Astrocyte (in vitro differentiated cells and primary cell): ENCODE data around the gene NDST4. TPM values are rescaled to one million over a fixed set of nuclear protein-coding genes. Genes with fewer than 3 reads are reported as not detected.
A peak's percentile ranks its signal among the peaks of the same experiment; 100 is the strongest.

Source experiments
- DNase-seq: peaks from one replicate; pipeline ENCODE4 v3.0.0-alpha.2; 2010; ENCODE audit warnings: low read depth
- FAIRE-seq: peaks from 2 replicates; lab custom pipeline; 2011; peaks lifted over from hg19 to GRCh38; lab: Jason Lieb, UNC
- H2AFZ ChIP-seq: 2 replicates; pipeline ENCODE4 v1.6.0; 2012; ENCODE audit warnings: low read depth, low read length, inconsistent platforms
- H3K27ac ChIP-seq: 2 replicates; pipeline ENCODE4 v1.5.1; 2011; ENCODE audit warnings: low read depth, low read length, inconsistent platforms
- H3K27me3 ChIP-seq: 2 replicates; pipeline ENCODE4 v1.6.0; 2011; ENCODE audit warnings: low read length, inconsistent platforms; ENCODE audit not compliant: insufficient read depth
- H3K36me3 ChIP-seq: 2 replicates; pipeline ENCODE4 v1.5.1; 2011; ENCODE audit warnings: low read length, inconsistent platforms; ENCODE audit not compliant: insufficient read depth
- H3K4me1 ChIP-seq: 2 replicates; pipeline ENCODE4 v1.5.1; 2011; ENCODE audit warnings: low read length, inconsistent platforms; ENCODE audit not compliant: insufficient read depth
- H3K4me2 ChIP-seq: 2 replicates; pipeline ENCODE4 v1.6.0; 2012; ENCODE audit warnings: low read length, inconsistent platforms
- H3K4me3 ChIP-seq: 2 replicates; pipeline ENCODE4 v1.5.1; 2011; ENCODE audit warnings: low read depth, mild to moderate bottlenecking, low read length, inconsistent platforms; ENCODE audit not compliant: insufficient read depth
- H3K79me2 ChIP-seq: 2 replicates; pipeline ENCODE4 v1.6.0; 2012; ENCODE audit warnings: mild to moderate bottlenecking, low read length, inconsistent platforms; ENCODE audit not compliant: insufficient read depth
- H3K9ac ChIP-seq: 2 replicates; pipeline ENCODE4 v1.6.0; 2012; ENCODE audit warnings: mild to moderate bottlenecking, low read length, inconsistent platforms
- H3K9me3 ChIP-seq: 2 replicates; pipeline ENCODE4 v1.5.1; 2012; ENCODE audit warnings: low read depth, mild to moderate bottlenecking, low read length, inconsistent platforms; ENCODE audit not compliant: insufficient read depth
- H4K20me1 ChIP-seq: 2 replicates; pipeline ENCODE4 v1.6.0; 2012; ENCODE audit warnings: low read length, inconsistent platforms; ENCODE audit not compliant: insufficient read depth
- H3K27ac Mint-ChIP-seq: one replicate; pipeline ENCODE4 v1.8.0; 2021; ENCODE audit warnings: mild to moderate bottlenecking, mixed read lengths; ENCODE audit not compliant: unreplicated experiment
- H3K27me3 Mint-ChIP-seq: one replicate; pipeline ENCODE4 v1.8.0; 2021; ENCODE audit warnings: low read depth, mixed read lengths; ENCODE audit not compliant: unreplicated experiment
- H3K36me3 Mint-ChIP-seq: one replicate; pipeline ENCODE4 v1.8.0; 2021; ENCODE audit warnings: low read depth, mixed read lengths; ENCODE audit not compliant: unreplicated experiment
- H3K4me1 Mint-ChIP-seq: one replicate; pipeline ENCODE4 v1.8.0; 2021; ENCODE audit warnings: low read depth, mixed read lengths; ENCODE audit not compliant: unreplicated experiment
- H3K4me3 Mint-ChIP-seq: one replicate; pipeline ENCODE4 v1.8.0; 2021; ENCODE audit warnings: mild to moderate bottlenecking, moderate library complexity, mixed read lengths; ENCODE audit not compliant: unreplicated experiment
- H3K9me3 Mint-ChIP-seq: one replicate; pipeline ENCODE4 v1.8.0; 2021; ENCODE audit warnings: mild to moderate bottlenecking, mixed read lengths; ENCODE audit not compliant: unreplicated experiment
- EZH2 ChIP-seq: IDR thresholded peaks from 2 replicates; pipeline ENCODE4 v1.6.1; 2012; ENCODE audit warnings: mild to moderate bottlenecking, low read length, inconsistent platforms; ENCODE audit not compliant: insufficient read depth
- total RNA-seq: library from RNA; stranded (reverse); gene quantifications from 2 replicates; pipeline ENCODE4 v1.2.1, GENCODE V29; 2021
- TF ChIP-seq, protein P1 (sequence below): IDR thresholded peaks from 2 replicates; pipeline ENCODE4 v1.5.1; 2011; ENCODE audit warnings: low read depth, mild to moderate bottlenecking, inconsistent platforms, low read length, moderate library complexity; ENCODE audit not compliant: insufficient read depth

NDST4 gene
- total RNA-seq, 1 donor from 2014 or later: not detected

DNA sequence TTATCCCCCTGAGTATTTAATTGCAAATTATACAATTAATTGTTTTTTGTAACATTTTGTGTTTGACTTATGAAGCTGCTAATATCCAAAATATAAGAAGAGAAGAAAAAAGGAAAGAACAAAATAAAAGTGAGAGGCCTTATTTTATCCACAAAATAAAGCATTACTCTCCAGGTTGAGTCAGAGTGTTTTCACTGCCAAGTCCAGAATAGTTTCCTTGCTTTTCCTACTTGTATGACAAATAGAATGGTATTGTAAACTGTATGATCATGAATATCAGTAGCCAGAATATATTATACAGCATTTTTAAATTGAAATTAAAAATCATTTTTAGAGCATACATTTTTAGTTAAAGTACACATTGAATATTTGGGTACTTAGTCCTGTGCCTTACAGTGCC is 237.8 kb downstream of the NDST4 start:
- Mint-ChIP-seq H3K9me3 (no peaks in the 10 kb centered on the region), H3K4me3 (no peak overlapping the region), H3K27me3 (no peaks in the 10 kb centered on the region), H3K27ac (no peak overlapping the region), H3K4me1 (no peaks in the 10 kb centered on the region), H3K36me3 (no peaks in the 10 kb centered on the region)
- DNase-seq (peak; percentile 17), FAIRE-seq (no peak)
- Histone ChIP-seq H3K9me3 (no peaks in the 10 kb centered on the region), H3K4me2 (no peak overlapping the region), H3K4me3 (no peak overlapping the region), H3K9ac (no peak overlapping the region), H3K79me2 (no peaks in the 10 kb centered on the region), H3K27me3 (no peaks in the 10 kb centered on the region), H4K20me1 (no peaks in the 10 kb centered on the region), H3K27ac (no peak overlapping the region), H3K4me1 (no peaks in the 10 kb centered on the region), H2AFZ (no peak overlapping the region), H3K36me3 (no peaks in the 10 kb centered on the region)
- TF ChIP-seq, protein P1, sequence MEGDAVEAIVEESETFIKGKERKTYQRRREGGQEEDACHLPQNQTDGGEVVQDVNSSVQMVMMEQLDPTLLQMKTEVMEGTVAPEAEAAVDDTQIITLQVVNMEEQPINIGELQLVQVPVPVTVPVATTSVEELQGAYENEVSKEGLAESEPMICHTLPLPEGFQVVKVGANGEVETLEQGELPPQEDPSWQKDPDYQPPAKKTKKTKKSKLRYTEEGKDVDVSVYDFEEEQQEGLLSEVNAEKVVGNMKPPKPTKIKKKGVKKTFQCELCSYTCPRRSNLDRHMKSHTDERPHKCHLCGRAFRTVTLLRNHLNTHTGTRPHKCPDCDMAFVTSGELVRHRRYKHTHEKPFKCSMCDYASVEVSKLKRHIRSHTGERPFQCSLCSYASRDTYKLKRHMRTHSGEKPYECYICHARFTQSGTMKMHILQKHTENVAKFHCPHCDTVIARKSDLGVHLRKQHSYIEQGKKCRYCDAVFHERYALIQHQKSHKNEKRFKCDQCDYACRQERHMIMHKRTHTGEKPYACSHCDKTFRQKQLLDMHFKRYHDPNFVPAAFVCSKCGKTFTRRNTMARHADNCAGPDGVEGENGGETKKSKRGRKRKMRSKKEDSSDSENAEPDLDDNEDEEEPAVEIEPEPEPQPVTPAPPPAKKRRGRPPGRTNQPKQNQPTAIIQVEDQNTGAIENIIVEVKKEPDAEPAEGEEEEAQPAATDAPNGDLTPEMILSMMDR: no peak
- TF ChIP-seq EZH2: no peak

DNA sequence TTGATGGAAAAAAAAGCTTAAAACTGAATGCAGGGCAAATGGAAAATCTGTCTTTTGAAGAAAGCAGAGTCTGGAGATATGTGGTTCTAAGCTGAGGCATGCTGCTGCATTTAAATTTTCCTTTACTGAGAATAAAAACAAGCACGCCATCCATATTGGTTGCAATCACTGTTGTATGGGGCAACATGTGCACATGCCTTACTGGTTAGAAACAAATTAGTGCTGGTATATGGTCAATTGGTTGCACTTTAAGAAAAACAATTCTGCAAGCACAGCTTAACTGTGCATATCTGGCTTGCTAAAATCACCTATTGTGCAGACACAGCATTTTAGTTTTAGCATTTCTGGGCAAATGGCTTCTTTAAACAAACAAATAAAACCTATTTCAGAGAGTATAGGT is 239.1 kb downstream of the NDST4 start:
- DNase-seq: no peak
- Histone ChIP-seq H3K4me1 (no peaks in the 10 kb centered on the region), H3K27ac (no peak overlapping the region), H3K9ac (no peak overlapping the region), H2AFZ (no peak overlapping the region), H3K9me3 (no peaks in the 10 kb centered on the region), H3K4me3 (no peak overlapping the region), H3K36me3 (no peaks in the 10 kb centered on the region), H3K27me3 (no peaks in the 10 kb centered on the region), H3K79me2 (no peaks in the 10 kb centered on the region), H3K4me2 (no peak overlapping the region), H4K20me1 (no peaks in the 10 kb centered on the region)
- Mint-ChIP-seq H3K27ac (no peak overlapping the region), H3K4me1 (no peaks in the 10 kb centered on the region), H3K36me3 (no peaks in the 10 kb centered on the region), H3K27me3 (no peaks in the 10 kb centered on the region), H3K9me3 (no peaks in the 10 kb centered on the region), H3K4me3 (no peak overlapping the region)
- no peak for FAIRE-seq
- TF ChIP-seq, protein P1: no peak
- TF ChIP-seq EZH2: no peak

DNA sequence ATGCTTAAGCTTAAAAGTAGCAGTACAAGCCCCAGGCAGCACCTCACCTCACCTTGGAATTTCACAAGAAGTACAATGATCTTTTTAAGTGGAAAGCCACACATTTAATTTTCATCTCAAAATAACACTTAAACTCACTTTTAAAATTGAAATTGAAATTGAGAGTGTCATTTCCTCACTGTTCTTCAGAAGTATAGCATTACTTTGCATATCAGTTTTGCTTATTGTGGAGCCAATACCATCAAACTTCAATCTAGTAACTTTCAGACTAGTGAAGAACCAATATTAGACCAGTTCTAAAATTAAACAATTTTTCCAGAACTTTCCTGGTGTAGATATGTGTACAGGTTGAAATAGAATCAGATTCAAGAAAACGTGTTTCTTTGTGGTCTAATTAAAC is 242.4 kb downstream of the NDST4 start:
- no peaks in the 10 kb centered on the region for H3K9me3 Mint-ChIP-seq
- no peak overlapping the region for H3K4me3 Mint-ChIP-seq
- H3K27me3 ChIP-seq: no peaks in the 10 kb centered on the region
- H3K4me3 ChIP-seq: no peak overlapping the region
- H3K9ac ChIP-seq: no peak overlapping the region
- no peak overlapping the region for H3K27ac ChIP-seq
- H3K4me1 ChIP-seq: no peaks in the 10 kb centered on the region
- H2AFZ ChIP-seq: no peak overlapping the region
- DNase-seq (no peak), FAIRE-seq (no peak)
- no peaks in the 10 kb centered on the region for H3K27me3 Mint-ChIP-seq
- H3K27ac Mint-ChIP-seq: no peak overlapping the region
- no peaks in the 10 kb centered on the region for H4K20me1 ChIP-seq
- no peak for TF ChIP-seq EZH2
- TF ChIP-seq, protein P1: no peak
- H3K79me2 ChIP-seq: no peaks in the 10 kb centered on the region
- no peak overlapping the region for H3K4me2 ChIP-seq
- no peaks in the 10 kb centered on the region for H3K9me3 ChIP-seq
- H3K36me3 Mint-ChIP-seq: no peaks in the 10 kb centered on the region
- no peaks in the 10 kb centered on the region for H3K36me3 ChIP-seq
- H3K4me1 Mint-ChIP-seq: peaks cover 10% of the 10 kb centered on the region
